GM03348 (cell line): ENCODE data around the gene IL32.
"Not testable (repeated sequence)": the region's sequence is repeated elsewhere in the genome, so short reads cannot be mapped to it uniquely, and the experiment has no call there.

Experiments
- DNase-seq: peaks from one replicate; pipeline ENCODE4 v3.0.0; 2012; ENCODE audit warnings: low spot score

IL32 gene

GRCh38 chr16:3051494-3051893 lies 13.9 kb upstream of the IL32 start:
- no peak for DNase-seq

GRCh38 chr16:3052571-3053329 lies 12.7 kb upstream of the IL32 start:
- not testable (repeated sequence) for DNase-seq

- not testable (repeated sequence) for DNase-seq
Observed at GRCh38 chr16:3053330-3053710, 12.1 kb upstream of the IL32 start.

- no peak for DNase-seq
Observed at GRCh38 chr16:3054965-3055733, 10.3 kb upstream of the IL32 start.

DNA sequence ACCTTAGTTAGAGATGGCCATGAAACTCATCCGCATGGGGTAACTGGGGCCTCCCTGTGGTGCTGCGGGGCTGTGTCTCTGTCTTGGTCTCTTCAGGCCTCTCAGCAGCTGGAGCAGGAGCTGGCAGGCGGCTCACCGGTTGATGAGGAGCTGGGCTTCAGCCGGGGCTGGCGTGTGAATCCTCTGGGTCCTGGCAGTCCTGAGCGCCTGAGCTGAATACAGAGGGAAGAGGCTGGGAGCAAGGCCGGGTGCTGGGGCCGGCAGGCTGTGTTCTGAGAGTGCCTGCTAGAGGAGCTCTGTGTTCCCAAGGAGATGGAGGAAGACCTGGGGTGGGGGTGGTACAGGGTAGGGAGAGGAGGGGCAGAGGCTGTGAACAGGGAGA lies 9.7 kb upstream of the IL32 start:
- not testable (repeated sequence) for DNase-seq

DNA sequence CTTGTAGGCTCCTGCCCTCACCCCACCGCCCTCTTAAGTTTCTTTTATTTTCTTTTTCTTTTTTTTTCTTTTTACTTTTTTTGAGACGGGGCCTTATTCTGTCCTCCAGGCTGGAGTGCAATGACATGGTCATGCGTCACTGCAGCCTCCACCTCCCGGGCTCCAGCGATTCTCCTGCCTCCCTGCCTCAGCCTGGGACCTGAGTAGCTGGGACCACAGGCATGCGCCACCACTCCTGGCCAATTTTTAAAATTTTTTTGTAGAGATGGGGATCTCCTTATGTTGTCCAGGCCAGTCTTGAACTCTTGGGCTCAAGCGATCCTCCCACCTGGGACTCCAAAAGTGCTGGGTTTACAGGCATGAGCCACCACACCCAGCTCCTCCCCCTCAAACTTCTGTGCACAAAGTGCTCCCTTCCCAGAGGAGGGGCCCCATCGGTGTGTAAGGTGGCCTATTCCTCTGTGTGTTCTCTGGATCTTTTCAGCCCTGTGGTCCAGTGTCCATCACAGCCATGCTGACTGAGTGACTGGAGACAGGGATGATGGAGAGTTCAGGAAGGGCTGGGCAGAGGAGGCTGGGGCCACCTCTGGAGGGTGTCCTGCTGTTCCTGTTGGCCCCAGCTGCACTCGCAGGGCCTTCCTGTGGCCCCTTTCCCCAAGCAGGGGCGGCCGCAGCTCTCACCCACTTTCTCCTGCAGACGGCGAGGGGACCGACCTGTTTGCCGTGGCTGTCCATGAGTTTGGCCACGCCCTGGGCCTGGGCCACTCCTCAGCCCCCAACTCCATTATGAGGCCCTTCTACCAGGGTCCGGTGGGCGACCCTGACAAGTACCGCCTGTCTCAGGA lies 8.9 kb upstream of the IL32 start:
- DNase-seq: no peak

DNA sequence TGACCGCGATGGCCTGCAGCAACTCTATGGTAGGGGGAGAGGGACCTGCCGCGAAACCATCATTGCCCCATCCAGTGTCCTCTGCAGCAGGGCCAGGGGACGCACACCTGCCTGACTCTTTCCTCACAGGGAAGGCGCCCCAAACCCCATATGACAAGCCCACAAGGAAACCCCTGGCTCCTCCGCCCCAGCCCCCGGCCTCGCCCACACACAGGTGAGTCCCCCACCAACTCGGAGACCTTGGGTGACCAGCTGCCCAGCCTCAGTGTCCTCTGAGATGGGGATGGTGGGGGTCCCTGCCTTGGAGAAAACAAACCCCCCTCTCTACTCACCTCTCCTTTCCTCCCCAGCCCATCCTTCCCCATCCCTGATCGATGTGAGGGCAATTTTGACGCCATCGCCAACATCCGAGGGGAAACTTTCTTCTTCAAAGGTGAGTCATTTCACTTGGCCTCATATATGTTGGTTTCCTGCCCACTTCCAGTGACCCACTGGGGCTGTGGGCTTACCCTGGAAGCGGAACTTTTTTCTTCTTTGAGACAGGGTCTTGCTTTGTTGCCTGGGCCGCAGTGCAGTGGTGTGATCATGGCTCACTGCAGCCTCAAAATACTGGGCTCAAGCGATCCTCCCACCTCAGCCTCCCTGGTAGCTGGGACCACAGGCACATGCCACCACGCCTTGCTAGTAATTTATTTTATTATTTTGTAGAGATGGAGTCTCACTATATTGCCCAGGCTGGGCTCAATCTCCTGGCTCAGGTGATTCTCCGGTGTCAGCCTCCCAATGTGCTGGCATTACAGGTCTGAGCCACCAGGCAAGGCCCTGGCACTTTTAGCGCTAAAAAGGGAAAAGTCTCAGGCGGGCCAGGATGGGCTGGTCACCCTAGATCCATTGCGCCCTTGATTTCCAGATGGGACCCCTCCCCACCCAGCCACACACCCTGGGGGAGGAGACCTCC lies 8.0 kb upstream of the IL32 start:
- no peak for DNase-seq

DNA sequence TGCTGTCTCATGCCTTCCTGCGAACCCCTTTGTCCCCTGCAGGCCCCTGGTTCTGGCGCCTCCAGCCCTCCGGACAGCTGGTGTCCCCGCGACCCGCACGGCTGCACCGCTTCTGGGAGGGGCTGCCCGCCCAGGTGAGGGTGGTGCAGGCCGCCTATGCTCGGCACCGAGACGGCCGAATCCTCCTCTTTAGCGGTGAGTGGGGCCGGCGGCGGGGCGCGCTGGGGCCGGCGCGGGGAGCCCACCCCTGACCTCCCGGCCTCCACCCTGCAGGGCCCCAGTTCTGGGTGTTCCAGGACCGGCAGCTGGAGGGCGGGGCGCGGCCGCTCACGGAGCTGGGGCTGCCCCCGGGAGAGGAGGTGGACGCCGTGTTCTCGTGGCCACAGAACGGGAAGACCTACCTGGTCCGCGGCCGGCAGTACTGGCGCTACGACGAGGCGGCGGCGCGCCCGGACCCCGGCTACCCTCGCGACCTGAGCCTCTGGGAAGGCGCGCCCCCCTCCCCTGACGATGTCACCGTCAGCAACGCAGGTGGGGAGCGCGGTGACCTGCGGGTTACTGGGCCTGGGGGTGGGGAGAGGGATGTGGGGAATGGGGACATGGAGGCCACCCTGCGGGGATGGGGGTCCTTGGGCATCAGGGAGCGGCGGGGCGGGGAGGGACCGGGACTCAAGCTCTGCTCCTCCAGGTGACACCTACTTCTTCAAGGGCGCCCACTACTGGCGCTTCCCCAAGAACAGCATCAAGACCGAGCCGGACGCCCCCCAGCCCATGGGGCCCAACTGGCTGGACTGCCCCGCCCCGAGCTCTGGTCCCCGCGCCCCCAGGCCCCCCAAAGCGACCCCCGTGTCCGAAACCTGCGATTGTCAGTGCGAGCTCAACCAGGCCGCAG lies 7.1 kb upstream of the IL32 start:
- no peak for DNase-seq

DNA sequence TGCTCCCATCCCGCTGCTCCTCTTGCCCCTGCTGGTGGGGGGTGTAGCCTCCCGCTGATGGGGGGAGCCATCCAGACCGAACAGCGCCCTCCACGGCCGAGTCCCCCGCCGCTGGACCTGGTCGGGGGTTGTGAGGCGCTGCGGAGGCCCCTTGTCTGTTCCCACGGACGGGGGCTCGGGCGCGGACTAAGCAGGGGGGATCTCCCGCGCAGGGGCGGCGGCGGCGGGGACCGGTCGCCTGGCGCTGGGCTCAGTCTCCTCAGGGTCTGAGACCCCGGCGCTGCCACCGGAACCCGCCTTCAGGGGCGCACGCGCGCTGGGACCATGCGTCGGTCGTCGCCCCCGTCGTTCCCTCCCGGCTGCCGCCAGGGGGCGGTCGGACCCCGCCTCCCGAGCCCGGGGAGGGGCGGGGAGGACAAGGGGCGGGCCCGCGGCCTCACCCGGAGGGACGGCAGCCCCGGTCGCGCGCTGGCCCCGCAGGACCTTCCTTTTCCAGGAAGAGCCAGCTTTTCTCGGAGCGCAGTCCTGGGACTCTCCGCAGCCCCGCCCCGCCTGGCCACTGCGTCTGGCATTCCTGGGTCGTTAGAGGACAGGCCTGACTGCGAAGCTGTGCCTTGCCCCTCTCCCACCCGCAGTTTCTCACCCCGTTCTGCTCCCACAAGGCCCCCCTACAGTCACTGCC lies 6.3 kb upstream of the IL32 start:
- DNase-seq: peak; percentile 99

- no peak for DNase-seq
Observed at GRCh38 chr16:3059723-3060242, 5.7 kb upstream of the IL32 start.

- DNase-seq: no peak
Observed at GRCh38 chr16:3060339-3061127, 4.9 kb upstream of the IL32 start.

GRCh38 chr16:3062553-3062952 lies 2.9 kb upstream of the IL32 start:
- DNase-seq: no peak

GRCh38 chr16:3063625-3064386 lies 1.6 kb upstream of the IL32 start:
- no peak for DNase-seq

DNA sequence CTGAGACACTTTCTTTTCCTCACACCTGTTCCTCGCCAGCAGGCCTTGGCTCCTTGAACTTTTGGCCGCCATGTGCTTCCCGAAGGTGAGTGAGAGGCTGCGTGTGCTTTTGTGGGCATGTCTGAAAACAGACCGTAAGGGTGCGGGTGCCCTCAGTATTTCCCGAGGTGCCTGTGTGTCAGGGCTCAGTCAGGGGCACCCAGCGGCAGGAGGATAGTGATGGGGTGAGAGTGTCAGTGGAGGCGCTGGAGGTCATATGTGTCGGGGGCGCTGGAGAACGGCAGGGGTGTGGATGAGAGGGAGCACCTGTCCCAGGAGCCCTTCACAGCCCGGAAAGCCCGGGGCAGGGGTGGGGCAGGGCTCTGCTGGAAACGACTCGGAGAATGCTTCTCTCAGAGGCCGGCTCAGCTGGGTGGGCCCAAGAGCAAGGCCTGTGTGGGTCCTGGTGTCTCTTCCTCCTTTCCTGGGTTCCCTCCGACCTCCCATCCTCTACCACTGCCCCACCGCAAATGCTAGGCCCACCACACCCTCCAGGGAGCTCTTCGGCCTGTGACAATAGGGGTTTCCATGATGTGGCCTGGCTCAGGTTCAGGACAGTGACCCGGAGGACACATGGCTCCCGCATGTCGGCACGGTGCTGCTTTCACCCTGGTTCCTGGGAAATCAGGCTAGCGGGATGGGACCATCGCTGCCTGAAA lies 451 bp downstream of the IL32 start:
- DNase-seq: no peak

GRCh38 chr16:3066440-3066748 lies 954 bp downstream of the IL32 start:
- no peak for DNase-seq

DNA sequence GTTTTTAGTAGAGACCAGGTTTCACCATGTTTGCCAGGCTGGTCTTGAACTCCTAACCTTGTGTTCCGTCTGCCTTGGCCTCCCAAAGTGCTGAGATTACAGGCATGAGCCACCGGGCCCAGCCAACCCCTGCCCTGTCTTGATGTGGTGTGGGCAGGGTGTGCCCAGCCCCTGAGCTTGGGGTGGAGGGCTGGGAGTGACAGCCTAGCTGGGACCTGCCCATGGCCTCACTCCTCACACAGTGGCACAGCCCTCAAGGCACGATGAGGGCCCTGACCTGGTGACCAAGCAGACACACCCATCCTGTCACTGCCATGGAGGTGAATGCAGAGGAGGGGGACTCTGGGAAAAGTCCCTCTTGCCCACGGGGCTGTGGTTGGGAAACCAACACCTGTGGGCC lies 3.0 kb downstream of the IL32 start:
- no peak for DNase-seq

GRCh38 chr16:3069146-3069545 lies 3.7 kb downstream of the IL32 start:
- DNase-seq: not testable (repeated sequence)
